HG03039 (cell line): ENCODE data around the gene ZDHHC14.

Experiments
- ATAC-seq: cut with Tn5 transposase; IDR thresholded peaks from one replicate; pipeline ENCODE4 v1.9.1; 2021; ENCODE audit warnings: mild to moderate bottlenecking, moderate library complexity; ENCODE audit not compliant: unreplicated experiment

Gene ZDHHC14

GRCh38 chr6:157725836-157726235 lies 344.8 kb downstream of the ZDHHC14 start:
- no peak for ATAC-seq

DNA sequence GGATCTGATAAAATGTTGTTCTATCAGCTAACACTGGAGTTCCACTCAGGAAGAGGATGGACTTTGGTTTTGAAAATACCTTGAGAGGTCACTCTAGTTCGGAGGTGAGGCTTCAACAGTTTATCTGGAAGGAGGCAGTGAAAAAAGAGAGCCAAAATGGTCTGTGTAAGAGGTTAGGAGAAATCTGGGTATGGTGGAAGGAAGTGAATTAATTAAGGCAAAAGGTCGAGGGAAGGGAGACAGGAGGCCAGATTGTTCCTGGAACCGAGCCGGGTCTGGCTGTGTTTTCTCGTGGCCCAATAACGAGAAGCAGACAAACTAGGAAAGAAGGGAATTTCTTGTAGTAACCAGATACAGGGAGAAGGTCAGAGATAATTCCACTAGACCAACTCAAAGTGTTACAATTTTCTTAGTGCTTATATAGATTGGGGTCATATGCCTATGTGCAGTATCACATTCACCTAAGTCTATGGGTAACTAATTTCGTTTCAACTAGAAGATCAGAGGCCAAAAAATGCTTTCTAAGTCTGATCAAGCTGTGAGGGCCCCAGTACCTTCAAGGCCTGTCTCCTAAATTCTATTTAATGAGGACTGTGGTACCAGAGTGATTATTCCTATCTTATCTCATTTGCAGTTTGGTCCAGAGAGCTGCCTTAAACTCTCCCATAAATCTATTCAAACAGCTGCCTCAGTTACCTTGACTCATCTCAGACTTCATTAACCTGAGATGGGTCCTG lies 346.1 kb downstream of the ZDHHC14 start:
- no peak for ATAC-seq
